Gastroesophageal sphincter (tissue), 4 donors: Measurements from ENCODE around the gene BICRAL. TPM values are rescaled to one million over a fixed set of nuclear protein-coding genes. Genes with fewer than 3 reads are reported as not detected.
"Not testable (repeated sequence)": the region's sequence is repeated elsewhere in the genome, so short reads cannot be mapped to it uniquely, and the experiment has no call there.

Source experiments
- ATAC-seq: fragments of 150-250 bp; one replicate; pipeline ENCODE4 v1.9.1; 2016; ENCODE audit warnings: mild to moderate bottlenecking, moderate library complexity
- H3K27ac ChIP-seq, 4 donors: fragments of 200-600 bp; sonication (generic) in 3 of 4; 1 replicate in 3 of 4; 2 replicates in 1 of 4; pipeline ENCODE4 v1.5.1; 2016 to 2019
- H3K27me3 ChIP-seq: fragments of 200-600 bp; sonication (generic); one replicate; pipeline ENCODE4 v1.5.1; 2019
- H3K36me3 ChIP-seq, 2 donors: fragments of 200-600 bp; sonication (generic); one replicate each; pipeline ENCODE4 v1.5.1; 2019; ENCODE audit warnings: control low read depth in 1 of 2
- H3K4me1 ChIP-seq, 3 donors: fragments of 200-600 bp; sonication (generic); 1 replicate in 2 of 3; 2 replicates in 1 of 3; pipeline ENCODE4 v1.5.1; 2016 to 2019; ENCODE audit warnings: control low read depth in 2 of 3
- H3K4me3 ChIP-seq, 2 donors: fragments of 200-600 bp; sonication (generic); one replicate each; pipeline ENCODE4 v1.5.1; 2019; ENCODE audit warnings: mild to moderate bottlenecking in 1 of 2, moderate library complexity in 1 of 2
- H3K9me3 ChIP-seq, 3 donors: fragments of 200-600 bp; sonication (generic); one replicate each; pipeline ENCODE4 v1.5.1; 2017 to 2019; ENCODE audit warnings: control low read depth in 2 of 3
- CTCF ChIP-seq, 4 experiments: fragments of 200-600 bp in 2 of 4; fragments of 450-650 bp in 2 of 4; sonication (generic) in 1 of 4; IDR thresholded peaks; one replicate each; pipeline ENCODE4 v1.5.1; 2017 to 2019; ENCODE audit warnings: antibody characterized with exemption in 4 of 4, mild to moderate bottlenecking in 2 of 4, moderate library complexity in 2 of 4
- EP300 ChIP-seq: sonication (generic); formaldehyde crosslinking; IDR thresholded peaks from one replicate; pipeline ENCODE4 v1.6.1; 2017; ENCODE audit warnings: antibody characterized with exemption, mild to moderate bottlenecking
- POLR2A ChIP-seq, 2 donors: fragments of 450-650 bp; IDR thresholded peaks; one replicate each; pipeline ENCODE4 v1.6.1; 2017; ENCODE audit warnings: antibody characterized with exemption in 2 of 2, mild to moderate bottlenecking in 2 of 2, moderate library complexity in 1 of 2
- POLR2AphosphoS5 ChIP-seq: sonication (generic); formaldehyde crosslinking; IDR thresholded peaks from one replicate; pipeline ENCODE4 v1.6.1; 2017; ENCODE audit warnings: antibody characterized with exemption
- WGBS, 2 donors: methylation state at CpG; one replicate each; pipeline ENCODE4 v1.1.5; 2018; ENCODE audit warnings: low coverage in 1 of 2; 5-methylcytosine and 5-hydroxymethylcytosine counted together
- total RNA-seq, 4 donors: library from RNA; depleted of rRNA; stranded (reverse); fragments of >200 nt; gene quantifications; one replicate each; pipeline ENCODE4 v1.1.0, GENCODE V29; 2016

Gene BICRAL
- total RNA-seq, 4 donors from 2014 or later: 13.9 to 28.5 (median 23.2) TPM

GRCh38 chr6:42873313-42873712 lies 91.5 kb downstream of the BICRAL start:
- no peak for ATAC-seq
- Histone ChIP-seq H3K27ac (no peak overlapping the region), H3K4me1 (peaks cover 0 to 10% (median 0%) of the 10 kb centered on the region in 3 donors), H3K9me3 (no peaks in the 10 kb centered on the region), H3K36me3 (peaks cover 0 to 20% of the 10 kb centered on the region in 2 donors), H3K4me3 (no peak overlapping the region), H3K27me3 (no peaks in the 10 kb centered on the region)
- TF ChIP-seq POLR2AphosphoS5 (no peak), CTCF (IDR thresholded peaks at IDR 0.05) (no peak), EP300 (no peak), POLR2A (IDR thresholded peaks at IDR 0.05) (no peak)
- WGBS, 2 donors: 28 to 33% methylated on average over 2 of the region's 2 CpGs

GRCh38 chr6:42877695-42878094 lies 95.8 kb downstream of the BICRAL start:
- peaks cover 0 to 12% of the 10 kb centered on the region in 2 donors for H3K36me3 ChIP-seq
- WGBS, 2 donors: 61 to 71% methylated on average over 3 of the region's 3 CpGs
- no peak for ATAC-seq
- TF ChIP-seq EP300 (no peak), CTCF (IDR thresholded peaks at IDR 0.05) (no peak), POLR2AphosphoS5 (no peak), POLR2A (IDR thresholded peaks at IDR 0.05) (no peak)
- H3K27me3 ChIP-seq: no peaks in the 10 kb centered on the region
- peak overlapping the region in 1 of 4 donors; percentile 25 for H3K27ac ChIP-seq
- H3K4me3 ChIP-seq: no peak overlapping the region
- H3K9me3 ChIP-seq: no peaks in the 10 kb centered on the region
- peaks cover 0 to 41% (median 10%) of the 10 kb centered on the region in 3 donors for H3K4me1 ChIP-seq

- Histone ChIP-seq H3K36me3 (peaks cover 6 to 32% of the 10 kb centered on the region in 2 donors), H3K9me3 (no peaks in the 10 kb centered on the region), H3K27ac (peak within 1 kb of the TSS; percentile 88 to 99 (median 94)), H3K27me3 (no peaks in the 10 kb centered on the region), H3K4me3 (peak within 1 kb of the TSS; percentile 64 to 68), H3K4me1 (peaks cover 0 to 48% (median 10%) of the 10 kb centered on the region in 3 donors)
- WGBS, 2 donors: 0% methylated on average over 15 to 19 of the region's 41 CpGs
- TF ChIP-seq POLR2AphosphoS5 (peak; percentile 81), CTCF (IDR thresholded peaks at IDR 0.05) (peak in 2 of 4 experiments; percentile 55 to 61), EP300 (no peak), POLR2A (IDR thresholded peaks at IDR 0.05) (peak; percentile 37 to 51)
- ATAC-seq: peak; percentile 95
Measured at GRCh38 chr6:42879372-42880239, 97.8 kb downstream of the BICRAL start, which contains the start of gene RPL7L1. Gene RPL7L1, plus strand, starts transcription at chr6:42879616. Its CDS starts 295 bp downstream, at chr6:42879911.

- Histone ChIP-seq H3K36me3 (peaks cover 6 to 39% of the 10 kb centered on the region in 2 donors), H3K4me3 (peak overlapping the region; percentile 64 to 68), H3K27ac (peak overlapping the region; percentile 88 to 99 (median 94)), H3K4me1 (peaks cover 0 to 48% (median 10%) of the 10 kb centered on the region in 3 donors)
- ATAC-seq, H3K9me3 ChIP-seq, H3K27me3 ChIP-seq: not testable (repeated sequence)
- 15 to 17% methylated on average over 16 to 25 of the region's 25 CpGs for WGBS, 2 donors
Measured at GRCh38 chr6:42880240-42880817, 98.5 kb downstream of the BICRAL start.

GRCh38 chr6:42880871-42881270 lies 99.0 kb downstream of the BICRAL start:
- ATAC-seq, H3K9me3 ChIP-seq, H3K27me3 ChIP-seq: not testable (repeated sequence)
- Histone ChIP-seq H3K27ac (peak overlapping the region in 3 of 4 donors; percentile 88 to 94 (median 94)), H3K4me1 (peaks cover 0 to 48% (median 10%) of the 10 kb centered on the region in 3 donors), H3K36me3 (peaks cover 6 to 44% of the 10 kb centered on the region in 2 donors), H3K4me3 (peak overlapping the region in 1 of 2 donors; percentile 64)
- WGBS, 2 donors: 65 to 89% methylated on average over 3 to 7 of the region's 12 CpGs
